Stimulated activated CD4-positive, alpha-beta T cell treated with anti-CD3 and anti-CD28 coated beads, Interleukin-2, amount 100 ng/mL, for 24 hours (primary cell): Measurements from ENCODE around the gene SPATA33.
"Not testable (repeated sequence)": the region's sequence is repeated elsewhere in the genome, so short reads cannot be mapped to it uniquely, and the experiment has no call there.

Source experiments
- DNase-seq, 2 donors: peaks; one replicate each; pipeline ENCODE4 v3.0.0-alpha.2; 2020

Gene SPATA33

GRCh38 chr16:89695086-89695874, 37.6 kb downstream of the SPATA33 start:
- no peak for DNase-seq

- DNase-seq = no peak
Measured at GRCh38 chr16:89695875-89696669, 38.4 kb downstream of the SPATA33 start.

- peak in 1 of 2 donors; percentile 32 for DNase-seq
Measured at GRCh38 chr16:89696670-89697128, 39.1 kb downstream of the SPATA33 start.

GRCh38 chr16:89697161-89697615, 39.6 kb downstream of the SPATA33 start:
- DNase-seq = no peak

- no peak for DNase-seq
Measured at GRCh38 chr16:89697616-89698331, 40.1 kb downstream of the SPATA33 start.

GRCh38 chr16:89698717-89699116, 41.1 kb downstream of the SPATA33 start:
- DNase-seq = not testable (repeated sequence)

- not testable (repeated sequence) for DNase-seq
Measured at GRCh38 chr16:89699629-89700099, 42.0 kb downstream of the SPATA33 start.

GRCh38 chr16:89700100-89700648, 42.5 kb downstream of the SPATA33 start:
- DNase-seq = peak; percentile 97 to 99

GRCh38 chr16:89700649-89701424, 43.2 kb downstream of the SPATA33 start:
- peak; percentile 44 to 53 for DNase-seq

- DNase-seq = peak; percentile 96 to 98
Measured at GRCh38 chr16:89701425-89702406, 44.1 kb downstream of the SPATA33 start, which contains the start of gene SPATA2L. Gene SPATA2L (minus strand): TSS chr16:89701705. CDS start chr16:89701232, 473 bp downstream.

GRCh38 chr16:89704281-89704680, 46.6 kb downstream of the SPATA33 start:
- no peak for DNase-seq

- DNase-seq = no peak
Measured at GRCh38 chr16:89705006-89705405, 47.4 kb downstream of the SPATA33 start.

GRCh38 chr16:89706518-89707260, 49.1 kb downstream of the SPATA33 start:
- DNase-seq = no peak

- DNase-seq = no peak
Measured at GRCh38 chr16:89707695-89708094, 50.1 kb downstream of the SPATA33 start.

GRCh38 chr16:89708481-89708931, 50.9 kb downstream of the SPATA33 start:
- no peak for DNase-seq

- no peak for DNase-seq
Measured at GRCh38 chr16:89709166-89709565, 51.5 kb downstream of the SPATA33 start.

- DNase-seq = no peak
Measured at GRCh38 chr16:89709716-89710432, 52.2 kb downstream of the SPATA33 start.

- DNase-seq = no peak
Measured at GRCh38 chr16:89710709-89711564, 53.3 kb downstream of the SPATA33 start.
